HT-29 (cell line): ENCODE measurements around the gene CD1C. TPM values are rescaled to one million over a fixed set of nuclear protein-coding genes. Genes with fewer than 3 reads are reported as not detected.
"Not testable (repeated sequence)": the region's sequence is repeated elsewhere in the genome, so short reads cannot be mapped to it uniquely, and the experiment has no call there.

Experiments
- DNase-seq: peaks from one replicate; pipeline ENCODE4 v3.0.0-alpha.2; 2015; ENCODE audit warnings: low spot score
- total RNA-seq: library from RNA; depleted of rRNA; stranded (reverse); fragments of >200 nt; shearing (Covaris generic); gene quantifications from 2 replicates; pipeline ENCODE4 v1.2.3, GENCODE V29; 2014; rRNA removed

The CD1C gene
- total RNA-seq: not detected in 2 replicates

GRCh38 chr1:158289811-158290210 is at the start of gene CD1C:
CD1C (plus strand) TSS chr1:158289923; CDS start chr1:158290065, 142 bp downstream.
- no peak for DNase-seq

GRCh38 chr1:158246650-158247049 is 43.1 kb upstream of the CD1C start:
- peak; percentile 14 for DNase-seq

- DNase-seq: no peak
Measured at GRCh38 chr1:158248118-158248517, 41.6 kb upstream of the CD1C start.

GRCh38 chr1:158248771-158249170 is 41.0 kb upstream of the CD1C start:
- DNase-seq: no peak

- DNase-seq: no peak
Measured at GRCh38 chr1:158249646-158250045, 40.1 kb upstream of the CD1C start.

GRCh38 chr1:158251163-158251562 is 38.6 kb upstream of the CD1C start:
- DNase-seq: no peak

- no peak for DNase-seq
Measured at GRCh38 chr1:158255656-158256055, 34.1 kb upstream of the CD1C start.

- not testable (repeated sequence) for DNase-seq
Measured at GRCh38 chr1:158256747-158257146, 33.0 kb upstream of the CD1C start.

GRCh38 chr1:158257888-158258287 is 31.8 kb upstream of the CD1C start:
- no peak for DNase-seq

- no peak for DNase-seq
Measured at GRCh38 chr1:158259117-158259516, 30.6 kb upstream of the CD1C start.

GRCh38 chr1:158272681-158273080 is 17.0 kb upstream of the CD1C start:
- no peak for DNase-seq

GRCh38 chr1:158274797-158275196 is 14.9 kb upstream of the CD1C start:
- no peak for DNase-seq

GRCh38 chr1:158282421-158282820 is 7.3 kb upstream of the CD1C start:
- DNase-seq: not testable (repeated sequence)

- no peak for DNase-seq
Measured at GRCh38 chr1:158283965-158284364, 5.8 kb upstream of the CD1C start.

- no peak for DNase-seq
Measured at GRCh38 chr1:158285756-158286241, 3.9 kb upstream of the CD1C start.

- no peak for DNase-seq
Measured at GRCh38 chr1:158286487-158286886, 3.2 kb upstream of the CD1C start.

- no peak for DNase-seq
Measured at GRCh38 chr1:158286941-158287346, 2.8 kb upstream of the CD1C start.

GRCh38 chr1:158290321-158290844 is 660 bp downstream of the CD1C start:
- no peak for DNase-seq

- DNase-seq: no peak
Measured at GRCh38 chr1:158295791-158296190, 6.1 kb downstream of the CD1C start.

- no peak for DNase-seq
Measured at GRCh38 chr1:158310623-158311022, 20.9 kb downstream of the CD1C start.

- no peak for DNase-seq
Measured at GRCh38 chr1:158311066-158311465, 21.3 kb downstream of the CD1C start.

- no peak for DNase-seq
Measured at GRCh38 chr1:158323866-158324265, 34.1 kb downstream of the CD1C start.

- DNase-seq: no peak
Measured at GRCh38 chr1:158324395-158324794, 34.7 kb downstream of the CD1C start.

- DNase-seq: no peak
Measured at GRCh38 chr1:158327481-158327880, 37.8 kb downstream of the CD1C start.
